A673 (cell line): ENCODE data around the gene VAMP5. TPM values are rescaled to one million over a fixed set of nuclear protein-coding genes. Genes with fewer than 3 reads are reported as not detected.

Experiments
- BruUV-seq: library from RNA; stranded (reverse); fragments of 400-500 nt; replicated peaks from 2 replicates; lab custom pipeline; 2021; lab: Mats Ljungman, UMichigan
- CTCF ChIA-PET: fragments of 300-600 bp; sonication (Branson Sonifier 250); formaldehyde crosslinking; loops from one replicate; lab custom pipeline; 2022; ENCODE audit warnings: antibody characterized with exemption; lab: Charles Lee
- POLR2A ChIA-PET: fragments of 300-600 bp; sonication (Branson Sonifier 250); formaldehyde crosslinking; loops from one replicate; lab custom pipeline; 2022; ENCODE audit warnings: antibody characterized with exemption; ENCODE audit not compliant: low non-redundant PET; lab: Charles Lee
- DNase-seq: peaks from one replicate; pipeline ENCODE4 v3.0.0-alpha.2; 2015; ENCODE audit warnings: low spot score
- H3K27ac ChIP-seq: fragments of 200-600 bp; sonication (generic); 2 replicates; pipeline ENCODE4 v1.5.1; 2016; ENCODE audit warnings: mixed run types, low read depth, mild to moderate bottlenecking, mixed read lengths, antibody characterized with exemption, low read length; ENCODE audit not compliant: poor library complexity, severe bottlenecking
- H3K27me3 ChIP-seq: fragments of 200-600 bp; sonication (generic); replicated peaks from 2 replicates; pipeline ENCODE4 v1.6.1; 2017; ENCODE audit warnings: mixed run types, low read depth, mild to moderate bottlenecking, mixed read lengths, antibody characterized with exemption, low read length; ENCODE audit not compliant: insufficient read depth, poor library complexity
- H3K36me3 ChIP-seq: fragments of 200-600 bp; sonication (generic); 2 replicates; pipeline ENCODE4 v1.6.1; 2016; ENCODE audit warnings: mixed run types, mild to moderate bottlenecking, mixed read lengths, antibody characterized with exemption, low read length; ENCODE audit not compliant: insufficient read depth, poor library complexity, severe bottlenecking
- H3K4me1 ChIP-seq: fragments of 200-600 bp; sonication (generic); 2 replicates; pipeline ENCODE4 v1.6.1; 2017; ENCODE audit warnings: mixed run types, mild to moderate bottlenecking, mixed read lengths, antibody characterized with exemption, low read length; ENCODE audit not compliant: insufficient read depth, poor library complexity, severe bottlenecking
- H3K4me3 ChIP-seq: fragments of 200-600 bp; sonication (generic); 2 replicates; pipeline ENCODE4 v1.5.1; 2016; ENCODE audit warnings: low read depth, mixed run types, mild to moderate bottlenecking, mixed read lengths, low read length; ENCODE audit not compliant: poor library complexity, severe bottlenecking
- H3K9me3 ChIP-seq: fragments of 200-600 bp; sonication (generic); 2 replicates; pipeline ENCODE4 v1.6.1; 2016; ENCODE audit warnings: mixed run types, low read depth, mild to moderate bottlenecking, mixed read lengths, antibody characterized with exemption, low read length; ENCODE audit not compliant: poor library complexity, severe bottlenecking
- CTCF ChIP-seq: fragments of 300-800, 200-600 bp; sonication (generic); conservative IDR thresholded peaks from 2 replicates; pipeline ENCODE4 v1.5.1; 2017; ENCODE audit warnings: low read depth, mild to moderate bottlenecking, antibody characterized with exemption, low read length, moderate library complexity, mixed read lengths
- EZH2 ChIP-seq: fragments of 200-600 bp; sonication (generic); IDR thresholded peaks from 2 replicates; pipeline ENCODE4 v1.6.1; 2017; ENCODE audit warnings: borderline replicate concordance, low read depth, mild to moderate bottlenecking, mixed read lengths, antibody characterized with exemption, low read length; ENCODE audit not compliant: poor library complexity, severe bottlenecking
- intact Hi-C: fragments of 100-400 bp; cut with micrococcal nuclease; formaldehyde crosslinking; loops from one replicate; pipeline ENCODE4 v1.10.0; 2022; ENCODE audit not compliant: unreplicated experiment
- total RNA-seq: library from RNA; stranded (reverse); gene quantifications from 2 replicates; pipeline ENCODE4 v1.2.3, GENCODE V29; 2021

VAMP5 gene
- total RNA-seq, 1 experiment from 2014 or later: 2.1 TPM

- peak overlapping the region; percentile 93 for H3K4me3 ChIP-seq
- no peak for TF ChIP-seq EZH2
- TF ChIP-seq CTCF: 0 out of 2 replicates have a peak, but pooled peaks have one; percentile 21
- ChIA-PET CTCF (interaction anchor here (1.2 kb wide), 1 partner anchor 14 kb away, joined by 3 read pairs; no protein-coding TSS in a partner anchor), POLR2A (interaction anchor here (0.6 to 1.1 kb wide), 4 partner anchors 11 to 150 kb away, joined by 3 to 4 read pairs (median 3); no protein-coding TSS in a partner anchor)
- peaks cover 28% of the 10 kb centered on the region for H3K4me1 ChIP-seq
- TSS peak; percentile 75 for BruUV-seq
- intact Hi-C loops: no loop called here
- peaks cover 30% of the 10 kb centered on the region for H3K36me3 ChIP-seq
- DNase-seq: peak; percentile 68
- H3K27me3 ChIP-seq: no peaks in the 10 kb centered on the region
- H3K9me3 ChIP-seq: no peaks in the 10 kb centered on the region
- H3K27ac ChIP-seq: peak overlapping the region; percentile 99
Measured at GRCh38 chr2:85537600-85538506, 46.4 kb upstream of the VAMP5 start.

GRCh38 chr2:85538507-85539360 is 45.5 kb upstream of the VAMP5 start, which contains the start of gene MAT2A:
Gene MAT2A, plus strand, starts transcription at chr2:85539168. Its CDS starts 120 bp downstream, at chr2:85539288.
- intact Hi-C loops: no loop called here
- ChIA-PET CTCF (interaction anchor here (0.8 to 1.2 kb wide), 2 partner anchors 13 to 124 kb away, joined by 3 to 5 read pairs; no protein-coding TSS in a partner anchor), POLR2A (interaction anchor here (0.5 to 1.1 kb wide), 16 partner anchors 10 to 451 kb away, joined by 3 to 17 read pairs (median 4); partner anchors contain the start of genes ELMOD3 and RETSAT)
- DNase-seq: peak; percentile 95
- Histone ChIP-seq H3K27me3 (no peaks in the 10 kb centered on the region), H3K36me3 (peaks cover 38% of the 10 kb centered on the region), H3K27ac (peak within 1 kb of the TSS; percentile 99), H3K4me1 (peaks cover 36% of the 10 kb centered on the region), H3K4me3 (peak within 1 kb of the TSS; percentile 93), H3K9me3 (no peaks in the 10 kb centered on the region)
- no TSS peak for BruUV-seq
- TF ChIP-seq EZH2 (no peak), CTCF (peak; percentile 74)
